Subcutaneous adipose tissue (tissue), 4 donors: ENCODE data around the gene MRPL3. TPM values are rescaled to one million over a fixed set of nuclear protein-coding genes. Genes with fewer than 3 reads are reported as not detected.

Source experiments
- CTCF ChIP-seq: fragments of 450-650 bp; IDR thresholded peaks from one replicate; pipeline ENCODE4 v1.5.1; 2016; ENCODE audit warnings: low read depth, mild to moderate bottlenecking, control low read depth, antibody characterized with exemption, moderate library complexity
- total RNA-seq, 4 donors: library from RNA; depleted of rRNA; stranded (reverse); fragments of >200 nt; gene quantifications; one replicate each; pipeline ENCODE4 v1.1.0, GENCODE V29; 2016

Gene MRPL3
- total RNA-seq, 4 donors from 2014 or later = 51.4 to 118 (median 62.7) TPM

GRCh38 chr3:131535131-131535530, 32.4 kb upstream of the MRPL3 start:
- no peak for TF ChIP-seq CTCF

- TF ChIP-seq CTCF = no peak
Observed at GRCh38 chr3:131532645-131533044, 29.9 kb upstream of the MRPL3 start.

- no peak for TF ChIP-seq CTCF
Observed at GRCh38 chr3:131530843-131531242, 28.1 kb upstream of the MRPL3 start.

- no peak for TF ChIP-seq CTCF
Observed at GRCh38 chr3:131530388-131530787, 27.6 kb upstream of the MRPL3 start.

GRCh38 chr3:131526801-131527347, 24.1 kb upstream of the MRPL3 start:
- no peak for TF ChIP-seq CTCF

GRCh38 chr3:131518680-131519079, 15.9 kb upstream of the MRPL3 start:
- TF ChIP-seq CTCF = no peak

GRCh38 chr3:131505421-131505820, 2.6 kb upstream of the MRPL3 start:
- no peak for TF ChIP-seq CTCF

GRCh38 chr3:131503320-131503635, 507 bp upstream of the MRPL3 start:
- TF ChIP-seq CTCF = no peak
